Measurements from ENCODE around the gene ALDH7A1. TPM values are rescaled to one million over a fixed set of nuclear protein-coding genes. Genes with fewer than 3 reads are reported as not detected.

Gene ALDH7A1
- total RNA-seq, 1 experiment from 2014 or later: 176 TPM

GRCh38 chr5:126576974-126577373 lies 18.0 kb downstream of the ALDH7A1 start:
- TF ChIP-seq TEAD4 (CRISPR knock-in tag; IDR thresholded peaks at IDR 0.05): no peak
- TF ChIP-seq KAT7 (CRISPR knock-in tag; IDR thresholded peaks at IDR 0.05; ENCODE audit: borderline replicate concordance): no peak
- no peak for TF ChIP-seq AFF4 (CRISPR knock-in tag; IDR thresholded peaks at IDR 0.05; ENCODE audit: borderline replicate concordance)
- TF ChIP-seq MAX (CRISPR knock-in tag; IDR thresholded peaks at IDR 0.05): no peak
- TF ChIP-seq NFE2L1 (CRISPR knock-in tag; IDR thresholded peaks at IDR 0.05): no peak
- TF ChIP-seq GABPB1 (CRISPR knock-in tag; IDR thresholded peaks at IDR 0.05): no peak
- no peak for TF ChIP-seq CBFB (CRISPR knock-in tag; IDR thresholded peaks at IDR 0.05; ENCODE audit: low read depth)
- no peak for TF ChIP-seq HMGXB4 (CRISPR knock-in tag; IDR thresholded peaks at IDR 0.05)
- TF ChIP-seq ESRRA (CRISPR knock-in tag; IDR thresholded peaks at IDR 0.05; ENCODE audit: borderline replicate concordance): no peak
- no peak for TF ChIP-seq ELF4 (CRISPR knock-in tag; IDR thresholded peaks at IDR 0.05; ENCODE audit: low read depth)
- ChIA-PET POLR2A (no interaction called here), CTCF (interaction anchor here (0.6 kb wide), 1 partner anchor 26 kb away, joined by 6 read pairs; no protein-coding TSS in a partner anchor)
- ATAC-seq: no peak
- H3K4me1 Mint-ChIP-seq: no peaks in the 10 kb centered on the region
- no peak overlapping the region for H3K4me3 Mint-ChIP-seq
- no peaks in the 10 kb centered on the region for H3K9me3 Mint-ChIP-seq
- H3K27ac Mint-ChIP-seq: no peak overlapping the region
- H3K36me3 Mint-ChIP-seq: peaks cover 71% of the 10 kb centered on the region
- H3K27me3 Mint-ChIP-seq (ENCODE audit: low read depth): no peaks in the 10 kb centered on the region
- no peak for DNase-seq (ENCODE audit: low spot score)

GRCh38 chr5:126575644-126576043 lies 19.4 kb downstream of the ALDH7A1 start:
- TF ChIP-seq CTCF (IDR thresholded peaks at IDR 0.05) (no peak), ZNF219 (CRISPR knock-in tag; IDR thresholded peaks at IDR 0.05; ENCODE audit: borderline replicate concordance) (no peak), IRF1 (CRISPR knock-in tag; IDR thresholded peaks at IDR 0.05) (no peak), E2F1 (CRISPR knock-in tag; IDR thresholded peaks at IDR 0.05) (no peak), GTF2I (CRISPR knock-in tag; conservative IDR thresholded peaks at IDR 0.05) (no peak), NFATC4 (CRISPR knock-in tag; IDR thresholded peaks at IDR 0.05) (no peak), FOXP4 (CRISPR knock-in tag; IDR thresholded peaks at IDR 0.05) (no peak), ZNF425 (CRISPR knock-in tag; conservative IDR thresholded peaks at IDR 0.05) (no peak), USF1 (CRISPR knock-in tag; IDR thresholded peaks at IDR 0.05) (no peak), ZBTB21 (CRISPR knock-in tag; IDR thresholded peaks at IDR 0.05; ENCODE audit: borderline replicate concordance) (no peak), FOXP1 (CRISPR knock-in tag; IDR thresholded peaks at IDR 0.05; ENCODE audit: borderline replicate concordance) (no peak)
- Mint-ChIP-seq H3K9me3 (no peaks in the 10 kb centered on the region), H3K27ac (peak overlapping the region; percentile 27; the same call in 1 of the 2 replicates), H3K27me3 (ENCODE audit: low read depth) (no peaks in the 10 kb centered on the region), H3K4me1 (no peaks in the 10 kb centered on the region), H3K36me3 (peaks cover 64% of the 10 kb centered on the region), H3K4me3 (no peak overlapping the region)
- no peak for DNase-seq (ENCODE audit: low spot score)
- ChIA-PET POLR2A (interaction anchor here (0.6 kb wide), 1 partner anchor 19 kb away, joined by 4 read pairs; no protein-coding TSS in a partner anchor), CTCF (no interaction called here)
- no peak for ATAC-seq

All from WTC11 (cell line).